HepG2 (cell line): ENCODE measurements around the gene EPHA4. TPM values are rescaled to one million over a fixed set of nuclear protein-coding genes. Genes with fewer than 3 reads are reported as not detected.

Source experiments
- ATAC-seq: fragments of 200-7000 bp; cut with Tn5 transposase; 3 replicates; pipeline ENCODE4 v1.9.1; 2020; ENCODE audit warnings: mild to moderate bottlenecking, moderate library complexity
- BruUV-seq: library from RNA; stranded (reverse); fragments of 400-500 nt; replicated peaks from 2 replicates; lab custom pipeline; 2021; lab: Mats Ljungman, UMichigan
- CTCF ChIA-PET: fragments of 300-600 bp; formaldehyde crosslinking; extraction: SDS; loops from one replicate; lab custom pipeline; 2021; ENCODE audit warnings: low total read pairs, inconsistent platforms, low intra/inter-chr PET ratio; lab: Yijun Ruan, JAX
- POLR2A ChIA-PET: fragments of 350-600 bp; sonication (Branson Sonifier 250); formaldehyde crosslinking; loops from one replicate; lab custom pipeline; 2020; ENCODE audit warnings: antibody characterized with exemption, inconsistent platforms; lab: Yijun Ruan, JAX
- DNase-seq: peaks from one replicate; pipeline ENCODE4 v3.0.0-alpha.2; 2015; ENCODE audit warnings: low spot score
- FAIRE-seq: peaks from 3 replicates; lab custom pipeline; 2011; peaks lifted over from hg19 to GRCh38; lab: Jason Lieb, UNC
- H2AFZ ChIP-seq: one replicate; pipeline ENCODE4 v1.6.1; 2011; ENCODE audit warnings: low read length, inconsistent platforms
- H3K27ac ChIP-seq: fragments of 300-600 bp; 3 replicates; pipeline ENCODE4 v1.8.0; 2011; ENCODE audit warnings: mixed run types, mild to moderate bottlenecking, mixed read lengths, low read length, inconsistent platforms; ENCODE audit not compliant: insufficient read depth; ENCODE audit errors: extremely low read length
- H3K27me3 ChIP-seq, 2 experiments: fragments of 200-600 bp in 1 of 2; 2 replicates in 1 of 2; 3 replicates in 1 of 2; pipeline versions ENCODE4 v1.6.0 to v1.8.0; 2011; ENCODE audit warnings: low read length in 2 of 2, mild to moderate bottlenecking in 2 of 2, moderate library complexity in 2 of 2, inconsistent platforms in 1 of 2; ENCODE audit not compliant: insufficient read depth in 2 of 2, control insufficient read depth in 1 of 2
- H3K36me3 ChIP-seq, 2 experiments: fragments of 200-600 bp in 1 of 2; replicated peaks in 1 of 2; 2 replicates in 1 of 2; 3 replicates in 1 of 2; pipeline versions ENCODE4 v1.5.1 to v1.8.0; 2011; ENCODE audit warnings: low read length in 2 of 2, inconsistent platforms in 1 of 2; ENCODE audit not compliant: insufficient read depth in 2 of 2, control insufficient read depth in 1 of 2
- H3K4me1 ChIP-seq: 2 replicates; pipeline ENCODE4 v1.5.1; 2012; ENCODE audit warnings: low read length, inconsistent platforms; ENCODE audit not compliant: insufficient read depth
- H3K4me2 ChIP-seq: 2 replicates; pipeline ENCODE4 v1.6.0; 2011; ENCODE audit warnings: low read depth, low read length, inconsistent platforms
- H3K4me3 ChIP-seq, 3 experiments: fragments of 200-600 bp in 1 of 3; sonication (generic), shearing (Covaris generic) in 1 of 3; replicated peaks in 1 of 3; 2 replicates each; pipeline ENCODE4 v1.5.1; 2011 to 2016; ENCODE audit warnings: low read length in 3 of 3, inconsistent platforms in 2 of 3, low read depth in 2 of 3, mild to moderate bottlenecking in 2 of 3, control low read depth in 1 of 3, mixed read lengths in 1 of 3; ENCODE audit not compliant: insufficient read depth in 1 of 3
- H3K79me2 ChIP-seq: one replicate; pipeline ENCODE4 v1.6.1; 2011; ENCODE audit warnings: low read length, inconsistent platforms; ENCODE audit not compliant: insufficient read depth
- H3K9ac ChIP-seq: 2 replicates; pipeline ENCODE4 v1.6.0; 2011; ENCODE audit warnings: mild to moderate bottlenecking, low read depth, low read length, inconsistent platforms; ENCODE audit not compliant: insufficient read depth
- H3K9me3 ChIP-seq: 2 replicates; pipeline ENCODE4 v1.5.1; 2012; ENCODE audit warnings: mild to moderate bottlenecking, low read length
- H4K20me1 ChIP-seq: 2 replicates; pipeline ENCODE4 v1.6.0; 2011; ENCODE audit warnings: inconsistent platforms, mild to moderate bottlenecking, low read length, moderate library complexity; ENCODE audit not compliant: insufficient read depth
- ISX ChIP-seq: sonication (generic); formaldehyde crosslinking; conservative IDR thresholded peaks from 2 replicates; pipeline ENCODE4 v1.5.0; 2020; ENCODE audit warnings: missing genetic modification reagents
- JDP2 ChIP-seq: sonication (generic); formaldehyde crosslinking; IDR thresholded peaks from 2 replicates; pipeline ENCODE4 v1.8.1; 2022; ENCODE audit warnings: missing genetic modification reagents, borderline replicate concordance
- KDM4B ChIP-seq: sonication (generic); formaldehyde crosslinking; IDR thresholded peaks from 2 replicates; pipeline ENCODE4 v1.4.0; 2020; ENCODE audit warnings: missing genetic modification reagents
- KDM5B ChIP-seq: sonication (generic); formaldehyde crosslinking; IDR thresholded peaks from 2 replicates; pipeline ENCODE4 v1.4.0; 2020; ENCODE audit warnings: missing genetic modification reagents, mild to moderate bottlenecking, borderline replicate concordance
- NCOA1 ChIP-seq: sonication (generic); formaldehyde crosslinking; IDR thresholded peaks from 2 replicates; pipeline ENCODE4 v1.9.0; 2021; ENCODE audit warnings: missing genetic modification reagents
- SRSF9 ChIP-seq: fragments of 200-400 bp; formaldehyde crosslinking; IDR thresholded peaks from 2 replicates; pipeline ENCODE4 v1.6.1; 2018; ENCODE audit warnings: borderline replicate concordance, mild to moderate bottlenecking, low read depth, low read length; ENCODE audit not compliant: insufficient read depth, poor library complexity, severe bottlenecking
- ZFP62 ChIP-seq: sonication (generic); formaldehyde crosslinking; IDR thresholded peaks from 2 replicates; pipeline ENCODE4 v1.4.0; 2020; ENCODE audit warnings: missing genetic modification reagents
- ZMAT3 ChIP-seq: sonication (generic); formaldehyde crosslinking; conservative IDR thresholded peaks from 2 replicates; pipeline ENCODE4 v1.7.0; 2021; ENCODE audit warnings: missing genetic modification reagents
- ZNF160 ChIP-seq: sonication (generic); formaldehyde crosslinking; IDR thresholded peaks from 2 replicates; pipeline ENCODE4 v1.8.0; 2022; ENCODE audit warnings: mild to moderate bottlenecking, inconsistent platforms, missing genetic modification reagents
- ZNF484 ChIP-seq: sonication (generic); formaldehyde crosslinking; IDR thresholded peaks from 2 replicates; pipeline ENCODE4 v1.5.1; 2020; ENCODE audit warnings: mild to moderate bottlenecking, low read depth, missing genetic modification reagents, borderline replicate concordance
- WGBS: methylation state at CpG from one replicate; pipeline ENCODE4 v1.1.6; 2017; ENCODE audit warnings: low lambda C conversion rate; 5-methylcytosine and 5-hydroxymethylcytosine counted together
- in situ Hi-C: cut with HindIII; loops from 2 replicates; pipeline ENCODE4 v1.10.0; 2017; ENCODE audit warnings: low pct_unique_long_range_greater_than_20kb; ENCODE audit not compliant: extremely low pct_ligation_motif_present
- intact Hi-C: fragments of 100-400 bp; cut with micrococcal nuclease; formaldehyde crosslinking; loops from one replicate; pipeline ENCODE4 v1.10.0; 2022; ENCODE audit not compliant: unreplicated experiment
- polyA plus RNA-seq, 8 experiments: library from polyadenylated mRNA; depleted of rRNA in 3 of 8; stranded (reverse) in 7 of 8; unstranded in 1 of 8; fragments of >200 nt; fragmentation: Illumina TruSeq in 4 of 8; extraction: Trizol in 4 of 8; gene quantifications; 2 replicates each; pipeline versions ENCODE4 v1.2.1 to v1.2.3, GENCODE V29; 2011 to 2016; ENCODE audit warnings: low read depth in 4 of 8, missing spikeins in 1 of 8, mixed read lengths in 1 of 8; ENCODE audit not compliant: insufficient read depth in 1 of 8
- total RNA-seq, 5 experiments: library from RNA; depleted of rRNA; stranded (reverse); fragments of >200 nt; fragmentation: Illumina TruSeq; extraction: Trizol; gene quantifications; 2 replicates each; pipeline ENCODE4 v1.2.3, GENCODE V29; 2016; ENCODE audit warnings: low read depth in 1 of 5
- TF ChIP-seq, protein P1 (sequence below): sonication (generic); formaldehyde crosslinking; IDR thresholded peaks from 2 replicates; pipeline ENCODE4 v1.4.0; 2020; ENCODE audit warnings: missing genetic modification reagents
- TF ChIP-seq, protein P2 (sequence below): sonication (generic); formaldehyde crosslinking; IDR thresholded peaks from 2 replicates; pipeline ENCODE4 v1.5.1; 2020; ENCODE audit warnings: missing genetic modification reagents, mild to moderate bottlenecking, borderline replicate concordance
- TF ChIP-seq, protein P3 (sequence below): sonication (generic); formaldehyde crosslinking; IDR thresholded peaks from 2 replicates; pipeline ENCODE4 v1.8.1; 2022; ENCODE audit warnings: low read depth, mild to moderate bottlenecking, missing genetic modification reagents

EPHA4 gene
- total and polyA plus RNA-seq, 2 of the 13 experiments (the other 11 are each of a cell fraction or from before 2014, with no cell fraction given) = not detected

DNA sequence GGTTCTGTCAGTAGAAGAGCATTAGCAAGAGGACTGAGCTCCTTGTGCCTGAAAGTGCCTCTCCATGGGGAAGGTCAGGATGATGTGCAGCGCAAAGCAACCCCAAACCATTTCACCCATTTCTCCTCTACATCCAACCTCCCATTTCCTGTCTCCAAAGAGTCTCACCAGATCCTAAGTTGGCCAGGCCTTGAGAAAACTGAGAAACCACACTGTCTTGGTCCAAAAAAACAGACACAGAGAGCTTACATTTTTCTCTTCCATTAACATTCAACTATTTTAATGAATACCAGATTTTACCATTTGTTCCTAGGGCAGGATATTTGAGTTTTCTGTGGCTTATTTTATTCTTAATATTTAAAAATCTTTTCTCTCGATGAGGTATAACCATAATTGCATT is 195.0 kb downstream of the EPHA4 start:
- intact Hi-C loops = no loop called here
- in situ Hi-C loops = no loop called here
- ATAC-seq (no peak), DNase-seq (no peak), FAIRE-seq (no peak)
- Histone ChIP-seq H3K4me2 (no peak overlapping the region), H3K4me3 (no peak overlapping the region), H3K27ac (no peak overlapping the region), H3K9ac (no peak overlapping the region), H4K20me1 (no peaks in the 10 kb centered on the region), H3K79me2 (no peaks in the 10 kb centered on the region), H2AFZ (no peak overlapping the region), H3K27me3 (peaks cover 0 to 5% of the 10 kb centered on the region in 2 experiments; a peak in 2 of 5 replicates), H3K4me1 (no peaks in the 10 kb centered on the region), H3K9me3 (no peaks in the 10 kb centered on the region), H3K36me3 (no peaks in the 10 kb centered on the region)
- ChIA-PET POLR2A (no interaction called here), CTCF (no interaction called here)
- BruUV-seq = no TSS peak
- 0% methylated on average over 2 of the region's 2 CpGs for WGBS
- no peak for TF ChIP-seq KDM5B (CRISPR knock-in tag)
- no peak for TF ChIP-seq ZNF484 (CRISPR knock-in tag)
- TF ChIP-seq ISX (CRISPR knock-in tag) = no peak
- TF ChIP-seq ZMAT3 = no peak
- TF ChIP-seq, protein P1, sequence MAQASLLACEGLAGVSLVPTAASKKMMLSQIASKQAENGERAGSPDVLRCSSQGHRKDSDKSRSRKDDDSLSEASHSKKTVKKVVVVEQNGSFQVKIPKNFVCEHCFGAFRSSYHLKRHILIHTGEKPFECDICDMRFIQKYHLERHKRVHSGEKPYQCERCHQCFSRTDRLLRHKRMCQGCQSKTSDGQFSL (CRISPR knock-in tag) = no peak
- no peak for TF ChIP-seq ZNF160 (CRISPR knock-in tag)
- TF ChIP-seq SRSF9 = no peak
- no peak for TF ChIP-seq ZFP62 (CRISPR knock-in tag)
- TF ChIP-seq JDP2 (CRISPR knock-in tag) = no peak
- TF ChIP-seq, protein P2, sequence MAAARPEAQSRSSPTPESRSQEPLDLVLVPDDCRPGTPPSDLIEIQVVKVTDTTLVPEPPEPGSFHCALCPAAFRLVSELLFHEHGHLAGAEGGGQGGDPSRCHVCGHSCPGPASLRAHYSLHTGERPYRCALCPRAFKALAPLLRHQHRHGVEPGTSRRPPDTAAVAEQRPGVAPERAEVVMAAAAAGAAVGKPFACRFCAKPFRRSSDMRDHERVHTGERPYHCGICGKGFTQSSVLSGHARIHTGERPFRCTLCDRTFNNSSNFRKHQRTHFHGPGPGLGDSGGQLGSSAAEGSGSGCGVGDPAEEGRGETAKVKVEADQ (CRISPR knock-in tag) = no peak
- no peak for TF ChIP-seq KDM4B
- no peak for TF ChIP-seq NCOA1
- TF ChIP-seq, protein P3, sequence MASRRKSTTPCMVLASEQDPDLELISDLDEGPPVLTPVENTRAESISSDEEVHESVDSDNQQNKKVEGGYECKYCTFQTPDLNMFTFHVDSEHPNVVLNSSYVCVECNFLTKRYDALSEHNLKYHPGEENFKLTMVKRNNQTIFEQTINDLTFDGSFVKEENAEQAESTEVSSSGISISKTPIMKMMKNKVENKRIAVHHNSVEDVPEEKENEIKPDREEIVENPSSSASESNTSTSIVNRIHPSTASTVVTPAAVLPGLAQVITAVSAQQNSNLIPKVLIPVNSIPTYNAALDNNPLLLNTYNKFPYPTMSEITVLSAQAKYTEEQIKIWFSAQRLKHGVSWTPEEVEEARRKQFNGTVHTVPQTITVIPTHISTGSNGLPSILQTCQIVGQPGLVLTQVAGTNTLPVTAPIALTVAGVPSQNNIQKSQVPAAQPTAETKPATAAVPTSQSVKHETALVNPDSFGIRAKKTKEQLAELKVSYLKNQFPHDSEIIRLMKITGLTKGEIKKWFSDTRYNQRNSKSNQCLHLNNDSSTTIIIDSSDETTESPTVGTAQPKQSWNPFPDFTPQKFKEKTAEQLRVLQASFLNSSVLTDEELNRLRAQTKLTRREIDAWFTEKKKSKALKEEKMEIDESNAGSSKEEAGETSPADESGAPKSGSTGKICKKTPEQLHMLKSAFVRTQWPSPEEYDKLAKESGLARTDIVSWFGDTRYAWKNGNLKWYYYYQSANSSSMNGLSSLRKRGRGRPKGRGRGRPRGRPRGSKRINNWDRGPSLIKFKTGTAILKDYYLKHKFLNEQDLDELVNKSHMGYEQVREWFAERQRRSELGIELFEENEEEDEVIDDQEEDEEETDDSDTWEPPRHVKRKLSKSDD (CRISPR knock-in tag) = no peak
